SK-N-MC (cell line): ENCODE data around the gene GPR158.

ENCODE experiments used
- EZH2 ChIP-seq: fragments of 200-600 bp; sonication (generic); IDR thresholded peaks from one replicate; pipeline ENCODE4 v1.6.1; 2017; ENCODE audit warnings: antibody characterized with exemption
- FOXP2 ChIP-seq: optimal IDR thresholded peaks from 2 replicates; pipeline ENCODE3; 2011; ENCODE audit warnings: mild to moderate bottlenecking, moderate library complexity; ENCODE audit not compliant: insufficient read depth; ENCODE audit errors: extremely low read length, control extremely low read depth
- POLR2AphosphoS5 ChIP-seq: IDR thresholded peaks from 2 replicates; pipeline ENCODE4 v1.6.1; 2012; ENCODE audit warnings: mild to moderate bottlenecking, low read depth, low read length, borderline replicate concordance

DNA sequence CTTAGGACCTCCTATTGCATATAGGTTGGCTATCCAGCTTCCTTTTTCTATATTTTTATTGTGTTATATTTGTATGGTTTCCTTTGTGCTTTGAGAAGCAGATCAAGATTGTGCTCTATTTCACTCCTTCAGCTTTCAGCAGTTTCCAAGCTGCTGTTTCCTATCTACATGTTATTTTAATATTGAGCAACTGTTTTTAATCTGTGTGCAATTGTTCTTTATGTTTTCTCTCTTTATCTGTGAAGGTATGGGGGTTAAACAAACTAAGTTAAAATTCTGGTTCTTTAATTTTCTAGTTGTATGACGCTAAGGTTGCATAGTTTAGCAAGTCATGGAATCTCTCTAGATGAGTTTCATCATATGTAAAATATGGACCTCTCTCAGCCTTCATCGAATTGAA, 251.0 kb downstream of the GPR158 start:
- no peak for TF ChIP-seq EZH2
- no peak for TF ChIP-seq POLR2AphosphoS5
- TF ChIP-seq FOXP2: no peak
